HG02970 (cell line): Measurements from ENCODE around the gene ADAM33.

Source experiments
- ATAC-seq: cut with Tn5 transposase; IDR thresholded peaks from one replicate; pipeline ENCODE4 v1.9.1; 2021; ENCODE audit warnings: mild to moderate bottlenecking, moderate library complexity, moderate number of reproducible peaks; ENCODE audit not compliant: unreplicated experiment, low FRiP score

The ADAM33 gene

GRCh38 chr20:3710011-3710466, 28.2 kb upstream of the ADAM33 start:
- ATAC-seq: no peak

DNA sequence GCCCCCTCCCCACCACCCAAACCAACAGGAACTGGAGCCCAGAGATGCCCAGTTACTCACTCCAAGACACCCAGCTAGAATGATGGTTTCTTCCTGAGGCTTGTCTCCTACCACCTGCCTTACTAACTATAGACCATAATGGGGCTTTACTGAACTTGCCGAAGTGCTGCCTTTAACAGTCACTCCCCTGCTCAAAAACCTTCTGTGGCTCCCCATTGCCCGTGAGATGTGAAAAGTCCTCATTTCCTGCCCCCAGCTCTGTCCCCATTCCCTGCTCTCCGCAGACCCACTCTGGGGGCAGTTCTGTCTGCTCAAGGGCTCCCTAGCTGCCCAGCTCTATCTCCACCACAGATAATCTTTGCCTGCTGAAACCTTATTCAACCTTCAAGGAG, 25.7 kb upstream of the ADAM33 start:
- ATAC-seq: no peak

DNA sequence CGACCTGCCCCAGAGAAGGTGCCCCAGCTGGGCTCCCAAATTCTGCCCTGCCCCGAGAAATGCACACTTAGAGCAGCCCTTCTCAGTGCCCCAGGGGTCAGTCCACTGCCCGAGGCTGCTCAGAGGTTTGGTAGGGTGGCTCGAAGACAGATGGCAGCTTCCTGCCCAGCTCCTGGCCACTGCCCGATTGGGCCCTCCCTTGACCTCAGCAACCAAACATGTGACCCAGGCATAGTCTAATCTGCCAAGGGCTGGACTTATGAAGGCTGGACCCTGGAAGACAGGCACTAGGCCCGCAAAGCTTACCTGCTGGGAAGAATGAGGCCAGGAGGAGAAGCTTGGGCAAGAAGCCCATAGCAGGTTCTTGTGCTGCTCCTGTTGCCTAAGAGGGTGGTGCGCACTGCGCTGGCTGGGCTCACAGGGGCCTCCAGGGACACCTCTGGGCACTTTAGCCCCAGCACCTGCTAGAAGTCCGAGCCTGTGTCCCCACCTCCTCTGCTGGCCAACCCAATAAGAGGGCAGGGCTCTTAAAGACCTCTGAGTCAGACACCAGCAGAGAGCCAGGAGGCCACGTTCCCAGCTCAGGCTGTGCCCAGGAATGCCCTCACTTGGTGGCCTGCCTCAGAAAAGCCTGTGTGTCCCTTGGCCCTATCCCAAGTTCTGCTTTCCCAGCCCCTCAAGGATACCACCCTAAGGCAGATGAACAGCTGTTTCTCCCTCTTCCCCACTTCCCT, 25.1 kb upstream of the ADAM33 start:
- no peak for ATAC-seq

- no peak for ATAC-seq
Measured at GRCh38 chr20:3705970-3706739, 24.3 kb upstream of the ADAM33 start.

GRCh38 chr20:3705491-3705969, 23.7 kb upstream of the ADAM33 start:
- no peak for ATAC-seq

- ATAC-seq: no peak
Measured at GRCh38 chr20:3704087-3704486, 22.3 kb upstream of the ADAM33 start.

DNA sequence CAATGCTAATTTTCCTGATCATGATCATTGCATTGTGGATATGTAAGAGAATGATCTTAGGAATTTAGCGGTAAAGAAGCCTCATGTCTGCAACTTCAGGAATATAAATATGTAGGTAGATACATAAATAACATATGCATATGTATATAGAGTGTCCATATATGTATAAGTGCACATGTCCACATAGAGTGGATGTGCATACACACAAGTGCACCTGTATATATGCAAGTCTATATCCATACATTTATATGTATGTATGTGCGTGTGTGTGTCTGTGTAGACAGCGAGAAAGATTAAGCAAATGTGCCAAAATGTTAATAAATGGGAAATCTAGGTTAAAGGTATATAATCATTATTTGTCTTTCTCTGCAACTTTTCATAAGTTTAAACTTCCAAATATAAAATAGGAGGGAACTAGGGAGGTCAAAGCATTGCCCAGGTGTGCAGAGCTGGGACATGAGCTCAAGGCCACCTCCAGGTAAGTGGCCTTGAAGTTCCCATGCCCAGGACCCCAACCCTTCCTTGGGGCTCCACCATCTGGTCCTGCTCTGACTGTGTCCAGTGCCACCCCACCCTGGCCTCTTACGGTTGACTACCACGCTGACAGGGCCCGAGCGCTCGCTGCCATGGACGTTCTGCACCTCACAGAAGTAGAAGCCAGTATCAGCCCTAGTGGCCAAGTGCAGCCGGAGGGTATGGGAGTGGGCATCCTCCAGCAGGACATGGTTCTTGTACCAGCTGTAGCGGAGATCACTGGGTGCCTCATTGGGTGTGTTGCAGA, 21.0 kb upstream of the ADAM33 start:
- ATAC-seq: no peak

- no peak for ATAC-seq
Measured at GRCh38 chr20:3701061-3701998, 19.5 kb upstream of the ADAM33 start.

DNA sequence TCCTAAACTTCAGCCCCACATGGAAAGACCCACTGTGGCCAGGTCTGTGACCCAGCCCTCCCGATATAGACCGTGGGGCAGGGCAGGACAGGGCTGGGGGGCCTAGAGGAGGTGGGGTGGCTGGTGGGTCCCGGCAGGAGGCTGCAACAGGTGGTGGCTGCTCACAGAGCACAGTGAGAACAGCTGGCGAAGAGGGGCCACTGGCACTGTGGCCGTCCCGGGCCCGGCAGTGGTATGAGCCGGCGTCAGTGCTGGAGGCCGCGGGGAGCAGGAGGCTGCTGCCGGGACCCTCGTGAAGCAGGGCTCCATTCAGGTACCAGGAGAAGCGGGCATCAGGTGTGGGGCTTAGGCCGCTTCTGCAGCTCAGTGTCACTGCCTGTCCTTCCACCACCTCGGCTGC, 17.2 kb upstream of the ADAM33 start:
- ATAC-seq: no peak

- ATAC-seq: no peak
Measured at GRCh38 chr20:3698591-3699001, 16.8 kb upstream of the ADAM33 start.

DNA sequence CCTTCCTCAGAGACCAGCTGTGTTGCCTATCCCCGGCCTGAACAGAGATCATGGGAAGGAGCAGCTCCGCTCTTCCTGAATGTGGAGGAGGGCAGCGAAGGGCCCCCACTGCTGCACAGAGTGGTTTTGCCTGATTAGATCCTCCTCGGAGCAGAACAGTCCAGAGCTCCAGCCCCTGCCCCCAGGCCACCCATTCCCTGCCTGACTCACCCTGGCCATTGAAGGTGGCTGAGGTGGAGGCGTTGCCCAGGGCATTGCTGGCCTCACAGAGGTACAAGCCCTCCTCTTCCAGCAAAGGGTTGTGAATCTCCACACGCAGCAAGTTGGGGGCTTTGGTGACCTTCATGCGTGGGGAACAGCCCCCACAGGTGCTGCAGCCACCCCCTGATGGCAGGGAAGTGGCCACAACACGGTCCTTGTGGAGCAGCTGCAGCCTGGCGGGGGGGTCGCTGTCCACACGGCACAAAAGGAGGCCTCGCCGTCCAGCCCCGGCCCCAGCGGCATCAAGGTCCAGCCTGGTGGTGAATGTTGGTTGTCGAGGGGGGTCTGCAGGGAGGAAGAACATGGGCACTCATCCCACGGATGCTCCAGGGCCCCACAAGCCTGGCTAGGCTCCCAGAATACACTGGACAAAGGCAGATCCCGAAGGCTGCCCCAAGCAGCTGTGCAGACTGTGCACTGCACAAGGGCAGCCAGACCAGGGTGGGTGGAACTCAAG, 15.9 kb upstream of the ADAM33 start:
- no peak for ATAC-seq

- no peak for ATAC-seq
Measured at GRCh38 chr20:3696745-3697587, 15.2 kb upstream of the ADAM33 start.

DNA sequence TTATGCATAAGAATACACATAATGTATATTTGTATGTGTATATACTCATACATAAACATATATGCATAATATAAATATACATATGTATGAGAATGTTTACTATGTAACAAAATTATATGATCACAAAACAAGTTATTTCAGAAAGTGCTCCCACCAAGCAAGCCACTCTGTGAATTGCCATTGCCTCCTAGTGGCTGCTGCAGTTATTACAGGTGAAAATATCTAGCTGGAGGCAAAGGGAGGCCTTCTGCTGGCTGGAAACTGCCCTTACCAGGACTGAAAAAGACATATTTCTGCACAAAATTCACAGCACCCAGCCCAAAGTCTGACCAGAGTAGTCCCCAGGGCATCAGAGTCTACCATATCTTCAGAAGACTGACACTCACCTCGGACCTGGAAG, 14.4 kb upstream of the ADAM33 start:
- no peak for ATAC-seq

DNA sequence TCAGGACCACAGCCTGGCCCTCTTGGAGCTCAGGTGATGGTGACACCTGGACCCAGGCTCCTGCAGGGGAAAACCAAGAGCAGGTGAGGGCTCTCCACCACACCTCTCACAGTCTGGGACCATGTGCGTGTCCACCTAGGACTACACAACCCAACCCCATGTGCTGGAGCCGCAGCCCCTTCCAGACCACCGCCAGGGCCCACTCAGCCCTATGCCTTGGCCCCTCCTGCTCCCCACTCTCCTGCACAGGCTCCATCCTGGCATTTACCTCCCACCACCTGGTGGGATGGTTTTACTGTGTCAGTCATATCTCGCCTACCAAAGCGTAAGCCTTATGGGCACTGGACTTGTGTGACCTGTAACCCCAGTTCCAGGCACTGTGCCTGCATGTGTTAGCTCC, 13.1 kb upstream of the ADAM33 start:
- ATAC-seq: no peak

- ATAC-seq: no peak
Measured at GRCh38 chr20:3693376-3693775, 11.6 kb upstream of the ADAM33 start.

- ATAC-seq: no peak
Measured at GRCh38 chr20:3692706-3693294, 11.0 kb upstream of the ADAM33 start.

DNA sequence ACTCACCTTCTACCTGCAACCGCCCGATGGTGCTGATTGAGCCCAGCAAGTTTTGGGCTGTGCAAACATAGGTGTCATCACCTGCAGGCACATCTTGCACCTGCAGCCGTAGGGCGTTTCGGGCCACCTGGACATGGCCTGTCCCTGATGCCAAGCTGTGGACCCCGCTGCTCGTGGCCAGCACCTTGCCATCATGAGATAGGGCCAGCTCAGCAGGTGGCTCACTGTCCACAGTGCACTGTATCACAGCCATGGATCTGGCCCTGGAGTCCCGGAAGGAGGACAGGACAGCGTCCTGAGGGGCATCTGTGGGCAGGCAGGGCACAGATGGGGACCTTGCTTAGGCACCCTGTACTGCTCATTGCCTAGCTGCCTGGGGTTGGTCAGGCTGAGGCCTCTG, 10.1 kb upstream of the ADAM33 start:
- no peak for ATAC-seq

GRCh38 chr20:3691306-3691705, 9.5 kb upstream of the ADAM33 start:
- ATAC-seq: no peak
